Stimulated activated effector memory CD8-positive, alpha-beta T cell treated with anti-CD3 and anti-CD28 coated beads, Interleukin-12 subunit alpha, Interleukin-12 subunit beta, amount 100 ng/mL, for 72 hours (primary cell): ENCODE results near the gene RUNX2.
"Not testable (repeated sequence)": the region's sequence is repeated elsewhere in the genome, so short reads cannot be mapped to it uniquely, and the experiment has no call there.

Experiments used
- ATAC-seq: fragments of 150-1000 bp; cut with Tn5 transposase; 2 replicates; pipeline ENCODE4 v1.10.0; 2021
- DNase-seq, 2 donors: peaks; one replicate each; pipeline ENCODE4 v3.0.0; 2021 to 2022; ENCODE audit warnings: low spot score in 2 of 2
- H3K27ac Mint-ChIP-seq: one replicate; pipeline ENCODE4 v1.8.0; 2022; ENCODE audit warnings: mild to moderate bottlenecking, mixed read lengths
- H3K36me3 Mint-ChIP-seq: one replicate; pipeline ENCODE4 v1.8.0; 2022; ENCODE audit warnings: mild to moderate bottlenecking, mixed read lengths
- H3K4me1 Mint-ChIP-seq: one replicate; pipeline ENCODE4 v1.8.0; 2022; ENCODE audit warnings: mixed read lengths
- H3K4me3 Mint-ChIP-seq: one replicate; pipeline ENCODE4 v1.8.0; 2022; ENCODE audit warnings: mild to moderate bottlenecking, mixed read lengths
- H3K9me3 Mint-ChIP-seq: one replicate; pipeline ENCODE4 v1.8.0; 2022; ENCODE audit warnings: mixed read lengths

Gene RUNX2

GRCh38 chr6:45327956-45328522 is at the start of gene RUNX2:
Gene RUNX2, plus strand, starts transcription at chr6:45328330. Its CDS starts 397 bp downstream, at chr6:45328727.
- H3K4me3 Mint-ChIP-seq = no peak within 1 kb of the TSS

GRCh38 chr6:45278367-45278766 is 49.8 kb upstream of the RUNX2 start:
- no peak for DNase-seq
- Mint-ChIP-seq H3K4me3 (no peak overlapping the region), H3K4me1 (no peaks in the 10 kb centered on the region), H3K27ac (no peak overlapping the region), H3K9me3 (no peaks in the 10 kb centered on the region), H3K36me3 (no peaks in the 10 kb centered on the region)
- no peak for ATAC-seq

More at GRCh38 chr6:45327956-45328522, at the start of gene RUNX2:
- Mint-ChIP-seq H3K9me3 (no peaks in the 10 kb centered on the region), H3K4me1 (peaks cover 25% of the 10 kb centered on the region), H3K27ac (no peak within 1 kb of the TSS), H3K36me3 (no peaks in the 10 kb centered on the region)
- ATAC-seq (peak; percentile 54), DNase-seq (no peak)

- H3K9me3 Mint-ChIP-seq, ATAC-seq, DNase-seq, H3K36me3 Mint-ChIP-seq, H3K4me1 Mint-ChIP-seq, H3K27ac Mint-ChIP-seq, H3K4me3 Mint-ChIP-seq: not testable (repeated sequence)
Measured at GRCh38 chr6:45286707-45287106, 41.4 kb upstream of the RUNX2 start.

- H3K27ac Mint-ChIP-seq = no peak overlapping the region
- no peak for DNase-seq
- peaks cover 27% of the 10 kb centered on the region for H3K4me1 Mint-ChIP-seq
- ATAC-seq = no peak
- peaks cover 6% of the 10 kb centered on the region for H3K36me3 Mint-ChIP-seq
- H3K4me3 Mint-ChIP-seq = no peak overlapping the region
- H3K9me3 Mint-ChIP-seq = no peaks in the 10 kb centered on the region
Measured at GRCh38 chr6:45289751-45290514, 38.2 kb upstream of the RUNX2 start.

DNA sequence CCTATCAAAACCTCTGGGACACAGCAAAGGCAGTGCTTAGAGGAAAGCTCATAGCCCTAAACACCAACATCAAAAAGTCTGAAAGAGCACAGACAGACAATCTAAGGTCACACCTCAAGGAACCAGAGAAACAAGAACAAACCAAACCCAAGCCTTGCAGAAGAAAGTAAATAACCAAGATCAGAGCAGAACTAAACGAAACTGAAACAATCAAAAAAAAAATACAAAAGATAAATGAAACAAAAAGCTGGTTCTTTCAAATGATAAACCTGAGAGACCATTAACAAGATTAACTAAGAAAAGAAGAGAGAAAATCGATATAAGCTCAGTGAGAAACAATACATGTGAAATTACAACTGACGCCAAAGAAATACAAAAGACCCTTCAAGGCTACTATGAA is 34.8 kb upstream of the RUNX2 start:
- ATAC-seq (no peak), DNase-seq (no peak)
- peaks cover 27% of the 10 kb centered on the region for H3K4me1 Mint-ChIP-seq
- H3K9me3 Mint-ChIP-seq = no peaks in the 10 kb centered on the region
- H3K27ac Mint-ChIP-seq = peak overlapping the region; percentile 67
- H3K4me3 Mint-ChIP-seq = peak overlapping the region; percentile 44
- H3K36me3 Mint-ChIP-seq = peaks cover 6% of the 10 kb centered on the region

DNA sequence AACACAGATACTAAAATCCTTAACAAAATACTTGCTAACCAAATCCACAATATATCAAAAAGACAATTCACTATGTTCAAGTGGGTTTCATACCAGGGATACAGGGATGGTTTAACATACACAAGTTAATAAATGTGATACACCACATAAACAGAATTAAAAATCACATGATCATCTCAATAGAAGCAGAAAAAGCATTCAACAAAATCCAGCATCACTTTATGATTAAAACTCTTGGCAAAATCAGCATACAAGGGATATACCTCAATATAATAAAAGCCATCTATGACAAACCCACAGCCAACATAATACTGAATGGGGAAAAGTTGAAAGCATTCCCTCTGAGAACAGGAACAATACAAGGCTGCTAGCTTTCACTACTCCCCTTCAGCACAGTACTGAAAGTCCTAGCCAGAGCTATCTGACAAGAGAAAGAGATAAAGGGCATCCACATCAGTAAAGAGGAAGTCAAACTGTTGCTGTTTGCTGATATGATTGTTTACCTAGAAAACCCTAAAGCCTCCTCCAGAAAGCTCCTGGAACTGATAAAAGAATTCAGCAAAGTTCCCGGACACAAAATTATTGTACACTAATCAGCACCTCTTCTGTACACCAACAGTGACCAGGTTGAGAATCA is 33.9 kb upstream of the RUNX2 start:
- Mint-ChIP-seq H3K27ac (peak overlapping the region; percentile 40), H3K4me1 (peaks cover 27% of the 10 kb centered on the region)
- not testable (repeated sequence) for H3K36me3 Mint-ChIP-seq, H3K4me3 Mint-ChIP-seq, H3K9me3 Mint-ChIP-seq, DNase-seq, ATAC-seq

- H3K9me3 Mint-ChIP-seq = no peaks in the 10 kb centered on the region
- H3K4me3 Mint-ChIP-seq = no peak overlapping the region
- H3K27ac Mint-ChIP-seq = no peak overlapping the region
- H3K36me3 Mint-ChIP-seq = peaks cover 6% of the 10 kb centered on the region
- ATAC-seq (no peak), DNase-seq (no peak)
- H3K4me1 Mint-ChIP-seq = peaks cover 25% of the 10 kb centered on the region
Measured at GRCh38 chr6:45297320-45297719, 30.8 kb upstream of the RUNX2 start.

GRCh38 chr6:45299096-45299581 is 29.0 kb upstream of the RUNX2 start:
- Mint-ChIP-seq H3K4me3 (no peak overlapping the region), H3K4me1 (peaks cover 7% of the 10 kb centered on the region), H3K9me3 (no peaks in the 10 kb centered on the region), H3K27ac (no peak overlapping the region), H3K36me3 (no peaks in the 10 kb centered on the region)
- ATAC-seq (no peak), DNase-seq (no peak)

DNA sequence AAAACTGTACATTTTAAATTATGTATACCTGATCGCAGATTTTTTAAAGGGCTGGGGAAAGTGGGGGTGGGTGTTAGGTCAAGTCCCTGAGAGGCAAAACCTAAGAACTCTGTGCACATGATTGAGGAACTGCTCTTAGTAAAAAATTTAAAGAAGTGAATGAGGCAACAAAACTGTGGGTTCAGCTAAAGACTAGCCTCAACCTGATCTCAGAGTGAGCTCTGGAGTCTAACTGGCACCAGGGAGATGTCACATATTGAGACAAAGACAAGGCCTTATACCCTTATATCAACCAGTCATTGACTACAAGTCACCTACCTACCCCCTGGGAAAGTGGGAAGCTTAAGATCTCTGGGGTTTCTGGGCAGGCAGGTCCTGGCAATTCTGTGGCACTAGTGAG is 27.4 kb upstream of the RUNX2 start:
- no peaks in the 10 kb centered on the region for H3K36me3 Mint-ChIP-seq
- H3K9me3 Mint-ChIP-seq = no peaks in the 10 kb centered on the region
- H3K4me3 Mint-ChIP-seq = no peak overlapping the region
- peak overlapping the region; percentile 56 for H3K27ac Mint-ChIP-seq
- DNase-seq = no peak
- ATAC-seq = no peak
- H3K4me1 Mint-ChIP-seq = no peaks in the 10 kb centered on the region

GRCh38 chr6:45301348-45302142 is 26.6 kb upstream of the RUNX2 start:
- ATAC-seq (no peak), DNase-seq (no peak)
- H3K4me1 Mint-ChIP-seq = no peaks in the 10 kb centered on the region
- peaks cover 7% of the 10 kb centered on the region for H3K36me3 Mint-ChIP-seq
- peak overlapping the region; percentile 56 for H3K27ac Mint-ChIP-seq
- no peak overlapping the region for H3K4me3 Mint-ChIP-seq
- H3K9me3 Mint-ChIP-seq = no peaks in the 10 kb centered on the region

GRCh38 chr6:45302832-45303231 is 25.3 kb upstream of the RUNX2 start:
- DNase-seq = no peak
- Mint-ChIP-seq H3K4me3 (no peak overlapping the region), H3K9me3 (no peaks in the 10 kb centered on the region), H3K4me1 (peaks cover 4% of the 10 kb centered on the region), H3K36me3 (peaks cover 8% of the 10 kb centered on the region), H3K27ac (no peak overlapping the region)
- no peak for ATAC-seq

DNA sequence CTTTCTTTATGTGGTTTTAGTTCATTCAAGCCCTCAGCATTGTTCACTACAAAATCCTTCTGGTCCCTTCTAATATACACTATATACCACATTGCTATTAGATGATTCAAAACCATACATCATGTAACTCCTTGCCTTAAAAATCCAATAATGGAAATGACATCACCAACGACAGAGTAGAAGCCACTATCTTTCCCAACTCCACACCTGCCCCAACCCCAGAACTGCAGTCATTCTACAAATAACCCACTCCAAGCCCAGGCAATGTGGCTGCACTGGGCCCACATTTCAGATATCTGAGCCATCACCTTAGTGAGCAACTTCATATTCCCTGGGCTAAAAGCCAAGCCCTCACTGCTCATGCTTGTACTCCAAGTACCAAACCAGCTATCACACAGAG is 22.6 kb upstream of the RUNX2 start:
- Mint-ChIP-seq H3K4me3 (no peak overlapping the region), H3K27ac (no peak overlapping the region), H3K4me1 (peaks cover 19% of the 10 kb centered on the region), H3K36me3 (peaks cover 8% of the 10 kb centered on the region), H3K9me3 (no peaks in the 10 kb centered on the region)
- DNase-seq (no peak), ATAC-seq (no peak)

DNA sequence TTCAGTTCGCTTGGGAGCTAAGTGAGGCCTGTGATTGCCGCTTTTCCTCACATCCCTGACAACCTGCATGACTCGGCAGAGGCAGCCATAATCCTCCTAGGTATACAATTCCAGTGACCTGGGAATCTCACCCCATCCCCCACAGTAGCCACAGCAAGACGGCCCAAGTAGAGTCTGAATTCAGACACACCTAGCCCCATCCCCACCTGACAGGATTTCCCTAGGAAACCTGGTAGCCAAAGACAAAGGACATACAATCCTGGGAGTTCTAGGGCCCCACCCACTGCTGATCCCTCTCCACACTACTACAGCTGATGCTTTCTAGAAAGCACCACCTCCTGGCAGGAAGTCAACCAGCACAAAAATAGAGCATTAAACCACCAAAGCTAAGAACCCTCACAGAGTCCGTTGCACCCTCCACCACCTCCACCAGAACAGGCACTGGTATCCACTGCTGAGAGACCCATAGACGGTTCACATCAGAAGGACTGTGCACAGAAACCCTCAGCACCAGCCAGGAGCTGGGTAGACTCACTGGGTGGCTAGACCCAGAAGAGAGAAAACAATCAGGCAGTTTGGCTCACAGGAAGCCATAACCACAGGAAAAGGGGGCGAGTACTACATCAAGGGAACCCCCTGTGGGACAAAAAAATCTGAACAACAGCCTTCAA is 17.9 kb upstream of the RUNX2 start:
- Mint-ChIP-seq H3K36me3 (peaks cover 8% of the 10 kb centered on the region), H3K4me1 (peaks cover 41% of the 10 kb centered on the region), H3K27ac (peak overlapping the region; percentile 91), H3K9me3 (no peaks in the 10 kb centered on the region), H3K4me3 (peak overlapping the region; percentile 62)
- DNase-seq = peak; percentile 5 to 53
- ATAC-seq = peak; percentile 54

- no peak for ATAC-seq
- peaks cover 34% of the 10 kb centered on the region for H3K4me1 Mint-ChIP-seq
- DNase-seq = no peak
- no peak overlapping the region for H3K27ac Mint-ChIP-seq
- no peaks in the 10 kb centered on the region for H3K36me3 Mint-ChIP-seq
- no peak overlapping the region for H3K4me3 Mint-ChIP-seq
- H3K9me3 Mint-ChIP-seq = peaks cover 4% of the 10 kb centered on the region
Measured at GRCh38 chr6:45314146-45314545, 14.0 kb upstream of the RUNX2 start.

GRCh38 chr6:45320349-45320748 is 7.8 kb upstream of the RUNX2 start:
- peaks cover 16% of the 10 kb centered on the region for H3K4me1 Mint-ChIP-seq
- ATAC-seq (no peak), DNase-seq (no peak)
- H3K9me3 Mint-ChIP-seq = peaks cover 4% of the 10 kb centered on the region
- H3K36me3 Mint-ChIP-seq = no peaks in the 10 kb centered on the region
- no peak overlapping the region for H3K4me3 Mint-ChIP-seq
- H3K27ac Mint-ChIP-seq = no peak overlapping the region
